ENCODE data around the gene ITPR1. TPM values are rescaled to one million over a fixed set of nuclear protein-coding genes. Genes with fewer than 3 reads are reported as not detected.

Gene ITPR1
- total and polyA plus RNA-seq, 2 of the 4 experiments (the other 2 are of a cell fraction) = 1.8 to 5.7 TPM

DNA sequence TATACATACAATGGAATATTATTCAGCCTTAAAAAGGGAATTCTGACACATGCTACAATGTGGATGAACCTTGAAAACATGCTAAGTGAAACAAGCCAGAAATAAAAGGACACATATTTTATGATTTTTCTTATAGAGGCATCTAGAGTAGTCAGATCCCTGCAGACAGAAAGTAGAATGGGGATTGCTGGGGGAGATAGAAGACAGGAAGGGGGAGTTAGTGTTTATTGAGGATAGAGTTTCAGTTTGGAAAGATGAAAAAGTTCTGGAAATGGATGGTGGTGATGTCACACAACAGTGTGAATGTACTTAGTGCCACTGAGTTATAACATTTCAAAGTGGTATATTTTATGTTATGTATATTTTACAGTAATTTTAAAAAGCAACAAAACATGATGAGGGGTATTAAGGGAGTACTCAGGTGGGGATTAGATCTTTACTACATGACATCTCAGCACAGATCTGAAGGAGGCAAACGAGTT lies 4.7 kb downstream of the ITPR1 start:
- Histone ChIP-seq H3K9me1 (ENCODE audit: insufficient read depth, low read length) (no peaks in the 10 kb centered on the region; the same call in 1 of the 2 replicates), H4K91ac (ENCODE audit: insufficient read depth, low read depth, low read length) (no peak overlapping the region), H2BK5ac (ENCODE audit: low read depth, low read length, poor library complexity, severe bottlenecking) (no peak overlapping the region), H2AFZ (replicated peaks; ENCODE audit: low read length, poor library complexity) (no peak overlapping the region), H2BK15ac (ENCODE audit: low read depth, low read length) (no peak overlapping the region), H4K5ac (ENCODE audit: low read depth, low read length) (no peak overlapping the region), H3K27me3 (ENCODE audit: control insufficient read depth, insufficient read depth, low read length) (no peaks in the 10 kb centered on the region), H2BK120ac (ENCODE audit: low read depth, low read length) (no peak overlapping the region), H3K23ac (ENCODE audit: low read depth, low read length) (no peak overlapping the region), H2AK9ac (replicated peaks; ENCODE audit: low read depth, low read length, poor library complexity) (no peak overlapping the region), H3K79me1 (ENCODE audit: low read depth in 1 of 2, low read length in 2 of 2) (no peaks in the 10 kb centered on the region), H3K56ac (ENCODE audit: extremely low read depth, insufficient read depth, low read length) (no peak overlapping the region), H3K36me3 (ENCODE audit: control insufficient read depth, insufficient read depth, low read length) (no peaks in the 10 kb centered on the region), H3K4me3 (ENCODE audit: insufficient read depth, low read depth, low read length) (no peak overlapping the region), H3K9me3 (ENCODE audit: control insufficient read depth, insufficient read depth, low read length) (no peaks in the 10 kb centered on the region), H3K4me2 (ENCODE audit: low read depth, low read length) (no peak overlapping the region), H3K4me1 (ENCODE audit: control insufficient read depth, insufficient read depth, low read length) (no peaks in the 10 kb centered on the region; the same call in 1 of the 2 replicates), H3K27ac (ENCODE audit: insufficient read depth, low read length) (no peak overlapping the region), H4K8ac (ENCODE audit: low read depth in 2 of 2, low read length in 2 of 2) (no peak overlapping the region), H4K20me1 (ENCODE audit: insufficient read depth, low read length) (no peaks in the 10 kb centered on the region), H3K9ac (ENCODE audit: low read depth, low read length) (no peak overlapping the region), H2BK20ac (ENCODE audit: low read depth, low read length) (no peak overlapping the region), H3K4ac (ENCODE audit: low read depth, low read length) (no peak overlapping the region), H3K14ac (replicated peaks; ENCODE audit: low read depth, low read length) (no peak overlapping the region), H3K18ac (ENCODE audit: low read depth, low read length) (no peak overlapping the region), H2AK5ac (ENCODE audit: low read depth, low read length) (no peak overlapping the region)
- no CpG with 5 or more reads among the region's 1 CpG for WGBS, 2 experiments (ENCODE audit: extremely low coverage in 2 of 2, insufficient read length in 1 of 2)
- dilution Hi-C loops (cut with HindIII; ENCODE audit: low sequenced_read_pairs, unreplicated experiment) = no loop called here
- ChIA-PET POLR2A (ENCODE audit: unreplicated experiment) (no interaction called here), CTCF (no interaction called here)
- BruUV-seq (replicated peaks) = no TSS peak
- intact Hi-C loops (cut with micrococcal nuclease) = no loop called here
- in situ Hi-C loops (cut with MboI; ENCODE audit: low sequenced_read_pairs) = no loop called here
- ATAC-seq (ENCODE audit: low read depth) (no peak), DNase-seq (no peak)
- TF ChIP-seq CEBPB (IDR thresholded peaks at IDR 0.05; ENCODE audit: low read depth, low read length) = no peak
- TF ChIP-seq, protein P1, sequence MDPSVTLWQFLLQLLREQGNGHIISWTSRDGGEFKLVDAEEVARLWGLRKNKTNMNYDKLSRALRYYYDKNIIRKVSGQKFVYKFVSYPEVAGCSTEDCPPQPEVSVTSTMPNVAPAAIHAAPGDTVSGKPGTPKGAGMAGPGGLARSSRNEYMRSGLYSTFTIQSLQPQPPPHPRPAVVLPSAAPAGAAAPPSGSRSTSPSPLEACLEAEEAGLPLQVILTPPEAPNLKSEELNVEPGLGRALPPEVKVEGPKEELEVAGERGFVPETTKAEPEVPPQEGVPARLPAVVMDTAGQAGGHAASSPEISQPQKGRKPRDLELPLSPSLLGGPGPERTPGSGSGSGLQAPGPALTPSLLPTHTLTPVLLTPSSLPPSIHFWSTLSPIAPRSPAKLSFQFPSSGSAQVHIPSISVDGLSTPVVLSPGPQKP (IDR thresholded peaks at IDR 0.05; ENCODE audit: borderline replicate concordance, low read depth, low read length) = no peak
